ENCODE measurements around the gene KIAA1755.

The KIAA1755 gene

GRCh38 chr20:38171675-38172043, 88.9 kb downstream of the KIAA1755 start:
- no peaks in the 10 kb centered on the region for H3K79me2 ChIP-seq (ENCODE audit: control insufficient read depth, insufficient read depth, low read length, poor library complexity)

GRCh38 chr20:38170826-38171674, 89.5 kb downstream of the KIAA1755 start:
- H4K8ac ChIP-seq (ENCODE audit: low read depth, low read length) = peak overlapping the region; percentile 54
- no peaks in the 10 kb centered on the region for H3K9me3 ChIP-seq (ENCODE audit: insufficient read depth, low read depth, low read length)
- peak overlapping the region; percentile 46 for H3K27ac ChIP-seq (ENCODE audit: low read depth, low read length)
- peak overlapping the region; percentile 44 for H3K4ac ChIP-seq (ENCODE audit: low read depth, low read length)
- H3K79me1 ChIP-seq (ENCODE audit: low read length) = peaks cover 49% of the 10 kb centered on the region
- peak overlapping the region; percentile 73 for H2BK5ac ChIP-seq (ENCODE audit: low read depth, low read length, poor library complexity)
- peak overlapping the region; percentile 50 for H3K18ac ChIP-seq (ENCODE audit: low read length)
- H3K4me2 ChIP-seq (ENCODE audit: low read length) = no peak overlapping the region
- H3K9ac ChIP-seq (ENCODE audit: low read length) = no peak overlapping the region
- H3K4me3 ChIP-seq (ENCODE audit: low read depth, low read length) = no peak overlapping the region
- H3K27me3 ChIP-seq (ENCODE audit: insufficient read depth, low read length) = no peaks in the 10 kb centered on the region
- H2AFZ ChIP-seq (ENCODE audit: insufficient read depth, low read length, poor library complexity) = no peak overlapping the region
- H3K4me1 ChIP-seq (ENCODE audit: control insufficient read depth in 1 of 2, insufficient read depth in 2 of 2, low read length in 2 of 2) = peaks cover 43 to 49% of the 10 kb centered on the region in 2 experiments
- DNase-seq = no peak
- H4K12ac ChIP-seq (ENCODE audit: low read depth, low read length) = no peak overlapping the region
- H3K36me3 ChIP-seq (ENCODE audit: control insufficient read depth in 1 of 2, insufficient read depth in 2 of 2, low read length in 2 of 2) = no peaks in the 10 kb centered on the region
- H3K14ac ChIP-seq (ENCODE audit: low read length) = peak overlapping the region; percentile 47
- H3K23ac ChIP-seq (ENCODE audit: low read length) = no peak overlapping the region
- peak overlapping the region; percentile 96 for H4K91ac ChIP-seq (ENCODE audit: low read depth, low read length)
- peak overlapping the region; percentile 94 for H2BK12ac ChIP-seq (ENCODE audit: low read length)
- WGBS (ENCODE audit: extremely low coverage, insufficient coverage, insufficient read length) = no CpG with 5 or more reads among the region's 11 CpGs
- H2BK120ac ChIP-seq (ENCODE audit: insufficient read depth, low read length, poor library complexity) = peak overlapping the region; percentile 82
- H2AK5ac ChIP-seq (ENCODE audit: low read length) = peak overlapping the region; percentile 74
- no peaks in the 10 kb centered on the region for H3K79me2 ChIP-seq (ENCODE audit: control insufficient read depth, insufficient read depth, low read length, poor library complexity)

More at GRCh38 chr20:38171675-38172043, 88.9 kb downstream of the KIAA1755 start:
- no peak overlapping the region for H3K4me3 ChIP-seq (ENCODE audit: low read depth, low read length)
- no peak overlapping the region for H3K27ac ChIP-seq (ENCODE audit: low read depth, low read length)
- peak overlapping the region; percentile 82 for H2BK120ac ChIP-seq (ENCODE audit: insufficient read depth, low read length, poor library complexity)
- H4K91ac ChIP-seq (ENCODE audit: low read depth, low read length) = peak overlapping the region; percentile 11
- no peak overlapping the region for H3K18ac ChIP-seq (ENCODE audit: low read length)
- no peak overlapping the region for H3K9ac ChIP-seq (ENCODE audit: low read length)
- H4K8ac ChIP-seq (ENCODE audit: low read depth, low read length) = no peak overlapping the region
- peak overlapping the region; percentile 8 for H2BK5ac ChIP-seq (ENCODE audit: low read depth, low read length, poor library complexity)
- H4K12ac ChIP-seq (ENCODE audit: low read depth, low read length) = no peak overlapping the region
- WGBS (ENCODE audit: extremely low coverage, insufficient coverage, insufficient read length) = no CpG with 5 or more reads among the region's 4 CpGs
- H2BK12ac ChIP-seq (ENCODE audit: low read length) = peak overlapping the region; percentile 94
- no peak overlapping the region for H2AFZ ChIP-seq (ENCODE audit: insufficient read depth, low read length, poor library complexity)
- H3K27me3 ChIP-seq (ENCODE audit: insufficient read depth, low read length) = no peaks in the 10 kb centered on the region
- H3K9me3 ChIP-seq (ENCODE audit: insufficient read depth, low read depth, low read length) = no peaks in the 10 kb centered on the region
- no peaks in the 10 kb centered on the region for H3K36me3 ChIP-seq (ENCODE audit: control insufficient read depth in 1 of 2, insufficient read depth in 2 of 2, low read length in 2 of 2)
- H3K14ac ChIP-seq (ENCODE audit: low read length) = no peak overlapping the region
- peaks cover 44% of the 10 kb centered on the region for H3K79me1 ChIP-seq (ENCODE audit: low read length)
- peaks cover 39 to 44% of the 10 kb centered on the region in 2 experiments for H3K4me1 ChIP-seq (ENCODE audit: control insufficient read depth in 1 of 2, insufficient read depth in 2 of 2, low read length in 2 of 2)
- H3K4me2 ChIP-seq (ENCODE audit: low read length) = no peak overlapping the region
- no peak overlapping the region for H3K4ac ChIP-seq (ENCODE audit: low read depth, low read length)
- no peak for DNase-seq
- H2AK5ac ChIP-seq (ENCODE audit: low read length) = no peak overlapping the region
- H3K23ac ChIP-seq (ENCODE audit: low read length) = no peak overlapping the region

- H2BK120ac ChIP-seq (ENCODE audit: insufficient read depth, low read length, poor library complexity) = peak overlapping the region; percentile 89
- H4K91ac ChIP-seq (ENCODE audit: low read depth, low read length) = peak overlapping the region; percentile 96
- no peak overlapping the region for H3K4me2 ChIP-seq (ENCODE audit: low read length)
- H3K79me1 ChIP-seq (ENCODE audit: low read length) = peaks cover 57% of the 10 kb centered on the region
- H3K9me3 ChIP-seq (ENCODE audit: insufficient read depth, low read depth, low read length) = no peaks in the 10 kb centered on the region
- peak overlapping the region; percentile 53 for H2BK5ac ChIP-seq (ENCODE audit: low read depth, low read length, poor library complexity)
- no peak overlapping the region for H3K23ac ChIP-seq (ENCODE audit: low read length)
- peak overlapping the region; percentile 74 for H3K14ac ChIP-seq (ENCODE audit: low read length)
- H3K79me2 ChIP-seq (ENCODE audit: control insufficient read depth, insufficient read depth, low read length, poor library complexity) = no peaks in the 10 kb centered on the region
- H3K4me1 ChIP-seq (ENCODE audit: control insufficient read depth in 1 of 2, insufficient read depth in 2 of 2, low read length in 2 of 2) = peaks cover 50 to 56% of the 10 kb centered on the region in 2 experiments
- H3K36me3 ChIP-seq (ENCODE audit: control insufficient read depth in 1 of 2, insufficient read depth in 2 of 2, low read length in 2 of 2) = no peaks in the 10 kb centered on the region
- no CpG with 5 or more reads among the region's 8 CpGs for WGBS (ENCODE audit: extremely low coverage, insufficient coverage, insufficient read length)
- peak overlapping the region; percentile 94 for H2BK12ac ChIP-seq (ENCODE audit: low read length)
- DNase-seq = no peak
- peak overlapping the region; percentile 50 for H3K4ac ChIP-seq (ENCODE audit: low read depth, low read length)
- H3K4me3 ChIP-seq (ENCODE audit: low read depth, low read length) = no peak overlapping the region
- no peak overlapping the region for H3K9ac ChIP-seq (ENCODE audit: low read length)
- H3K27ac ChIP-seq (ENCODE audit: low read depth, low read length) = peak overlapping the region; percentile 95
- peak overlapping the region; percentile 88 for H2AK5ac ChIP-seq (ENCODE audit: low read length)
- no peak overlapping the region for H4K12ac ChIP-seq (ENCODE audit: low read depth, low read length)
- H3K27me3 ChIP-seq (ENCODE audit: insufficient read depth, low read length) = no peaks in the 10 kb centered on the region
- H3K18ac ChIP-seq (ENCODE audit: low read length) = peak overlapping the region; percentile 73
- no peak overlapping the region for H2AFZ ChIP-seq (ENCODE audit: insufficient read depth, low read length, poor library complexity)
- peak overlapping the region; percentile 55 for H4K8ac ChIP-seq (ENCODE audit: low read depth, low read length)
Measured at GRCh38 chr20:38170219-38170825, 90.2 kb downstream of the KIAA1755 start.

- H4K8ac ChIP-seq (ENCODE audit: low read depth, low read length) = peak overlapping the region; percentile 48
- H2BK12ac ChIP-seq (ENCODE audit: low read length) = peak overlapping the region; percentile 94
- no CpG with 5 or more reads among the region's 6 CpGs for WGBS (ENCODE audit: extremely low coverage, insufficient coverage, insufficient read length)
- H3K27me3 ChIP-seq (ENCODE audit: insufficient read depth, low read length) = no peaks in the 10 kb centered on the region
- H4K12ac ChIP-seq (ENCODE audit: low read depth, low read length) = no peak overlapping the region
- no peaks in the 10 kb centered on the region for H3K36me3 ChIP-seq (ENCODE audit: control insufficient read depth in 1 of 2, insufficient read depth in 2 of 2, low read length in 2 of 2)
- no peak overlapping the region for H3K4me2 ChIP-seq (ENCODE audit: low read length)
- peak overlapping the region; percentile 74 for H3K14ac ChIP-seq (ENCODE audit: low read length)
- H2AFZ ChIP-seq (ENCODE audit: insufficient read depth, low read length, poor library complexity) = no peak overlapping the region
- peak overlapping the region; percentile 38 for H3K4ac ChIP-seq (ENCODE audit: low read depth, low read length)
- H2BK120ac ChIP-seq (ENCODE audit: insufficient read depth, low read length, poor library complexity) = peak overlapping the region; percentile 89
- H3K4me3 ChIP-seq (ENCODE audit: low read depth, low read length) = no peak overlapping the region
- H3K23ac ChIP-seq (ENCODE audit: low read length) = no peak overlapping the region
- H2BK5ac ChIP-seq (ENCODE audit: low read depth, low read length, poor library complexity) = peak overlapping the region; percentile 53
- peaks cover 3% of the 10 kb centered on the region for H3K79me2 ChIP-seq (ENCODE audit: control insufficient read depth, insufficient read depth, low read length, poor library complexity)
- H3K9ac ChIP-seq (ENCODE audit: low read length) = no peak overlapping the region
- H3K27ac ChIP-seq (ENCODE audit: low read depth, low read length) = peak overlapping the region; percentile 95
- peak overlapping the region; percentile 88 for H2AK5ac ChIP-seq (ENCODE audit: low read length)
- H3K79me1 ChIP-seq (ENCODE audit: low read length) = peaks cover 61% of the 10 kb centered on the region
- peak overlapping the region; percentile 96 for H4K91ac ChIP-seq (ENCODE audit: low read depth, low read length)
- peak overlapping the region; percentile 73 for H3K18ac ChIP-seq (ENCODE audit: low read length)
- no peaks in the 10 kb centered on the region for H3K9me3 ChIP-seq (ENCODE audit: insufficient read depth, low read depth, low read length)
- DNase-seq = no peak
- H3K4me1 ChIP-seq (ENCODE audit: control insufficient read depth in 1 of 2, insufficient read depth in 2 of 2, low read length in 2 of 2) = peaks cover 53 to 55% of the 10 kb centered on the region in 2 experiments
Measured at GRCh38 chr20:38169636-38170193, 90.8 kb downstream of the KIAA1755 start.
